ENCODE results near the gene GPC3.
A peak's percentile ranks its signal among the peaks of the same experiment; 100 is the strongest.

Gene GPC3

DNA sequence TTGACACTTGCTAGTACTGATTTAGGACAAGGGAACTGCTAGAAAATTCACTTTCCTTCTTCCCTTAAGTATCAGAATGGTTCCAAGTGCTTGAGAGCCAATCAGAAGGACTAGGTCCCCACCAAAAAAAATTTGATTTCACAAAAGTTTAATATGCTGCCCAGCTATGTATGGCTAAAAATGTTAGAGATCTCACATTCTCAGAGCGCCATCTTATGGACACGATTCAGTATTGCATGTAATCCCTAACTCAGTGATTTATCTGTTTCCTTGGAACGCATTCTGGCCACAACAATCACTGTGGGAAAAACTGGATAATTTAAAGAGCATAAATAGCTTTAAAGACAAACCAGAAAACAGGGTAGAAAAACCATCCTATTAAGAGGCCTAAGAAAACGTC lies 315.0 kb downstream of the GPC3 start:
- DNase-seq = peak; percentile 18

DNA sequence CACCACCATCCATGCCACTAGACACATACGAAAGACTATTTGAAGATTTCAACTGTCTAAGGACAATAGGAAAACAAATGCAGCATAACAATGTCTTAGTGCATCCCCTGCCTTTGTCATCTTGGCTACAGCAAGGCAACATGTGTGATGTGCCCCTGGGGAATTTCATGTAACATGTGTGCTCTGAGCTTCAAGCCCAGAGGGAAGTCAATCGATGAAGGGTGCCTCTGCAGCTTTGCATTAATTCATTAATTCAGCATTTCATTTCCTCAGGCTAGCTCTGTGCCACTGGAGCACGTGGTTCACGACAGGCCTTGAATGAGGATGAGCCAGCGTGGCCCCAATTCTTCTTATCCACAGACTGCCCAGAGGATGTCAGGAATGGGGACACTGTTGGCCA lies 316.2 kb downstream of the GPC3 start:
- no peak for DNase-seq

DNA sequence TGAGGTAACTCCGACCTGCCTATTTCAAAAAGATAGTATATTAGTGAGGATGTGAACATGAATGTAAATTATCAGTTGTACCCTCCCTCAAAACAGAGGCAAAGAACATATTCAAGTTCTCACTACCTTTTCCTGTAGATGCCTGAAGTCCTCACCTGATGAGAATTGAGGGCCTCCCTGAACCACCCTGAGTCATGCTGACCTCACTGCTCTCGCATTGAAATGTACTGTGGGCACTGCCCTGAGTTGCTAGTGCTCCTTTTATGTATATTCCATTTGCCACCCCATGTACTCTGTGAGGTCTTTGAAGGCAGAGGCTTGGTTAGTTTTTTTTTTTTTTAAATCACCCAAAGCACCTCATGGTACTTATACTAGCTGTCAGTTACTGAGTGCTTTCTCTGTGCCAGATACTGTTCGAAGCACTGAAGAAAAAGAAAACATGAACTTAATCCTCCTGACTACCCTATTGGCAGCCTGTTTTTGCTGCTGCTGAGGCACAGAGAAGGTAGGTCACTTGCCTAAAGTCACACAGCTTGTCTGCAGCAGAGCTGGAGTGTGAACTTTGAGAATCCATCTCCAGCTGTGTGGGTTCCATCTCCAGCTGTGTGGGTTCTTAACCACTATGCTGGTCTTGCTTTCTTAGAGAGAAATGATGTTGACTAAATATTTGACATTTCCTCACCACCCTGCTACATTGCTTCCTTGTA lies 317.0 kb downstream of the GPC3 start:
- DNase-seq = no peak

DNA sequence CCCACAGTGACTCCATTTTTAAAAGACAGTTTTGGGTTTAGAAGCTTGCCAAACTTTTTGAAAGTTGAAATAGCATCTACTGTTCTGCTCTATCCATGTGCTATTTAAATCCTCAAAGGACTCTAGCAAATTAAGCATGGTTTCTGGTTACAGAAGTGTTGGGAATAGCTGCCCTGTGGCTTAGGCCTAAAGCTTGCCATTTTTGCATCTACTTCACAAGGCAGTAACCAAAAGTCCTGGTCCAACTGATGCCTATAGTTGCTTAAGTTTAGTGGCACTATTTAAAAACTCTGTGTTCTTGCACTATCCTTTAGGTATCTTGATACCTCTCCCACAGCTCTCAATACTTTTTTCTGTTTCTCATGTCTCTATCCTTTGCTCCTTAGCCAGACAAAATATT lies 319.1 kb downstream of the GPC3 start:
- no peak for DNase-seq

DNA sequence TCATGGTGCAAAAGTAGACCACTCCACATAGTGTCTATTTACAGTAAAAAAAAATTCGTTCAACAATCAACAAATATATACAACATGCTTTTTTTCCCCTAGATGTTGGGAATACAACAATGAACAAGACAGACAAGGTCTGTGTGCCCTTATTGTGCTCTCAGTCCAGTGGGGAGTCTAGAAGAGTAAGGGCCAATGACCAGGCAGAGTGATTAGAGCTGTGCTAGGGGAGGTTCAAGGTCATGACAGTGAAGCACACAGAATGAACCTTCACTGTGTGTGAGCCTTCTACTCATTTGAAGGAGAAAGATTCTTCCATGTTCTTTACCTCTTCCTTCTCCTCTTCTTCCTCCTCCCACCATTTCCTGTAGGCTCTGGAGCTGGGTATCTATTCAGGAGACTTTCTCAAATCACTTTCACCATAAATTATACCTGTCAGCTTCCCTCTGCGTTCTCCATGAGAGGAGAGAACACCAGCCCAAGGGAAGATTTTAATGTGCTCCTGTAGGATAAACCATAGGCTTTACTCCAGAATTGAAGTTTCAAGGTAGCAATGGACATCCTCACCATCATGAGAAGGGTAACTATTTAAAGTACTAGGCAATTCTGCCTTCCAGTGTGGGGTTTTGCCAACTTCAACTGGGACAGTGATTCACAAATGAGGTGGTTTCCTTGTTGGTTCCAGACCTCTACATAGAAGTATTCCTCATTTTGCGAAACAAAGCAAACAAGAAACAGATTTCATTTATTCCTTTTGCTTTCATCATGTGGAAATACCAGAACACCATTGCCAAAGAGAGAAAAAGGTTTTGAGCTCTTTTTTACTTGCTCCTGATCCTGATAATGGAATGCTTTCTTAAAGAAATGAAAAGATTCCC lies 323.2 kb downstream of the GPC3 start:
- no peak for DNase-seq

DNA sequence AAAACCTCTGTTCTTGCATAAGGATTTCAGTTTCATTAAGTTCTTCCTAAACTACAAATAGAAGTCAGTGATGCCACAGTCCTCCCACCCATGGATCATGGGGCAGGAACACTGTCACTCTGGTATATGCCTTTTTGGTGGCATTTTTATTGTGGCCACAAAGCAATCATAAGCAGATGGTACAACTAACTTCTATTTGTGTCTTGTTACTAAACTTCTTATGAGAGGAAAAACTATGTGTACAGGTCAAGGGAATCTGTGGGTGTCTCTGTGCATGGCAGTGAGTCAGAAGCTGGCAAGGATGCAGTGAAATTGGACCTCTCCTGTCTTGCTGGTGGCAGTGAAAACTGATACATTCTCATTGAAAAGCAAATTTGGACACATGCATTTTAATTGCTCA lies 325.1 kb downstream of the GPC3 start:
- DNase-seq = no peak

DNA sequence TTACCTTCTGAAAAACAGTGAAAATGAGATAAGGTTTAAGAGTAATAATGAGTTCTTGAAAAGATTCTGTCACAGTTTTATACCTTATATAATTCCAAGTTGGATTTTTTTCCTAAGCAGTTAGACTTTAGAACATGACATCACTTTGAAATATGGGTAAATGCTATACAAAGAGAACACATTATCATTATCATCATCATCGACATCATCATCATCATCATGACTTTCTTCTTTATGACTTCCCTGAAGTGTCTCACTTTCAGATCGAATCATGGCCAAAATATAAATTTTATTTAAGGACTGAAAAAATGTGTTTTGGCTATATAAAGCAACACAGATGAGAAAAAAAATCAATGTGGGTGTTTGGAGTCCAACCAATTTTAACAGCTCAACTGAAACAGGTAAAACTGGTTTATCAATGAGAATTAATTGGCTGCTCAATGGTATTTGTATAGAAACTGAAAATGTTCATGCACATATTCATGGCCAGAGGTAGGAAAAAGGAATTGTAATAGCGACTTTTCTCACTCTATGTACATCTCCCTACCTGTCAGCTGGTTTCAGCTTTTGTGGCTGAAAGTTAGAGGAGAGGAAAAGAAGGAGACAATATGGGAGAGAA lies 327.0 kb downstream of the GPC3 start:
- DNase-seq = no peak

DNA sequence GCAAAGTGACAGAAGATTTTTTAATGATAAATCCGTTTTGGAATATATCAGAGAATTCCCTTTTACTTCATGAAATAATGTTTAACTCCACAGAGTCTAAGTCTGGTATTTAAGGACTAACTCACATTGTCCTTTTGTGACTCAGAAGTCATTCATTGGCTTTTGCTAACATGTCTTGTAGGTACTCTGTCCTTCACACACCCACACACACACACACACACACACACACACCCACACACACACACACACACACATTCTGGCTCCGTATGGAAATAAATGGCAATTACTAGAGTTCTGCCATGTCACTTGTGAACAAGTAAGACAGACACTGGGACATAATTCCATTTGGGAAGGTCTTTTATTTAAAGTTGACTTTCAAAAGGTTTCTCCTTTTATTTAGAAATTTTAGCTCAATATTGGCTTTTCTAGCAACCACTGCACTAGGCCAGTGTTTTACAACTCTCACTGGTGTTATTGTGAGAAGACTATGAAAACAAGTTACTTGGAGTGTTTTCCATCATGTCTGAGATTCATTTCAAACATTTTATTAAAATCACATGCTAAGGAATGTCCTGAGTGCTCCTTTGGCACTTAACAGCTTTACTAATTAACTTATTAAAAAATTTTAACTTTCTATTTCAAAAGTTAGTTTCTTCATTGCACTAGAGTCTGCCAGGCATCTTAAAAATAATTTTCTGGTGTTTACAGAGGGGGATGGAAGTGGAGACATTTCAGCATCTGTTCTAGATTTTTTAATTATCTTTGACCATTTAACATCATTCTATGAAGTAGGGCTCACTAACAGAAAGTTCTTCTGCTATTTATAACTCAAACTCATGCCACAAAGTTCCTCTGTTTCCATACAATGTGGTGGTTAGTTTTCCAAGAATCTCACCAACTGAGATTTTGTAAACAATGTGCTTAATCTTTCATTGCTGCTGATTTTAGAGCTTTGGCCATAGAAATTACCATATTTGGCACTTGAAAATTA lies 329.8 kb downstream of the GPC3 start:
- DNase-seq = peak; percentile 32

DNA sequence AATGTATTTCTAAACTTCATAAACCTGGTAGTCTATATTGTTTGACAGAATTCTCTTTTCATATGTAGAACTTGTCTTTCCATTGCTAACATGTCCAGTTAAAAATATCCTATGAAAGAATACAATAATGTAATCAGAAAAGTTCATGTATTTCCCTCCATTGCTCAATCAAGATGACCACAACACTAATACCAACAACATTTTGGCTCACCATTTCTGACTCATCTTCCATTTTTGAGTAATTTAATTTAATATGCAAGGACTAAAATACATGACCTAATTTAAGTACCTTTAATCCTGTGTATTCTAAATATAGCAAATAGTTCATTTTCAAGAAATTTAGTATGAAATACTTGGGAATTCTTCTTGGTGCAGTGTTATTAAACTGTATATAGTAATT lies 330.6 kb downstream of the GPC3 start:
- peak; percentile 19 for DNase-seq

DNA sequence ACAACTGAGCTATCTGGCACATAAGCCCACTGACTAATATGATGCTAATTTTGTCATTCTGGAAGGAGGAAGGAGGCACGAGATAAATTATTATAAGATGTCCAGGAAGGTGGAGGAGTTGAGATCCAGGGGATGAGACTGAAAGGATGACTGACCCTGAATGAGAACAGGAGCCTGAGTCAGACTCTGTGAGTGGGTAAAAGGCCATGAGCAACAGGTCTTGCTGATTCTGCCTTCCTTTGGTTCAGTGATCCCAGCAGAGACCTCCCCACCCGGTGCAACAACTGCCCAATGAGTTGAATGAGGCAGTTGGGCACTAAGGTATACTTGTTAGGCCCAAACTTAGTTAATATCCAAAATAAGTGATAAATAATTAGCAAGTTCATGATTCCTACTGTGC lies 332.0 kb downstream of the GPC3 start:
- DNase-seq = peak; percentile 81

DNA sequence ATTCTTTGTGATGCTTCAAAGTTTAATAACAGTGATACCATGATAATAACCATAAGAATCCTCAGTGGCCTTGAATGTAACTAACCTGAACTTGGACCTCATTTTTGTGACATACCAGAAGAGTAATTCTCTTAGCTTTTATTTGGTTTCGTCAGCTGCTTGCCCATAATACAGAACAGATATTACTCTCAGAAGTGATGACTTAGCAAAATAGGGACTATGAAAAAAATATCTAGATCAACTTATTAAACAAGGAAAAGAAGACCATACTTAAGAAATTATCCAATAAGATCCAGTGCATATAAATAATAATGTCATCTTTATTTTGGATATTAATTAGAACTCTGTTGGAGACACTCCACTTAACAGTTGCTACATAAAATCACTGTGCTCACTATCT lies 333.2 kb downstream of the GPC3 start:
- no peak for DNase-seq

DNA sequence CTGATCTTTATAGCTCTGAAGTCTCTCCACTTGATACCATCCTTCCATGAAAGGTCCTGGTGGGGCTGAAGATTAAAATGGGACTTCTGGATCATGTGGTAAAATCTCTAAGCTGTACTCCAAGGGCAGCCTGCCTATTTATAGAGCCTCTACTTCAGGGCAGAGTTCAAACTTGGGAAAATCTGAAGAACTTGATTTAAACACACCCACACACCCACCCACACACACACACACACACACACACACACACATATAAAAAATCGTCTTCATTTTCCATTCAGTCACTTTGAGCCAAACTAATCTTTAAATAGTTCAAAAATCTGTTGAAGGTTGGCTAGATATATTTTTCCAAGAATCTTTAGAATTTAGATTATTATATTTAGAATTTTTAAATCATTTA lies 335.2 kb downstream of the GPC3 start:
- DNase-seq = no peak

DNA sequence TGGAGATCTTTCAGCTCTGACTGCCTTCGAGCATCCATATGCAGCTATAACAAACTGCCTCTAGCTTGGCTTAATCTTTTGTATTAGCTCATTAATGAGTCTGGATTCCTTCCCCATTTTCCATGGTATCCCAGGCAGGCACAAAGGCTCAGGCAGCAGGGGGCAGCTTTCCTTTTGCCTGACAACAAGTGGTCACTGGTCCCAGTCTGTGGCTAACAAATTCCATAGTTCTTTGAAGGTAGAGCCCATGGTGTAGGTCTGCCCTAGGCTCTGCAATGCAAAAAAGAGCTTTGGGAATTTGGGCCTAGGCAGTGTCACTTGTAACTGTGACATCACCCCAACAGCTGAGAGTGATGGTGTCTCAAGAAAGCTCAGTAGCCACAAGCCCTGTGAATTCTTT lies 335.7 kb downstream of the GPC3 start:
- DNase-seq = no peak

DNA sequence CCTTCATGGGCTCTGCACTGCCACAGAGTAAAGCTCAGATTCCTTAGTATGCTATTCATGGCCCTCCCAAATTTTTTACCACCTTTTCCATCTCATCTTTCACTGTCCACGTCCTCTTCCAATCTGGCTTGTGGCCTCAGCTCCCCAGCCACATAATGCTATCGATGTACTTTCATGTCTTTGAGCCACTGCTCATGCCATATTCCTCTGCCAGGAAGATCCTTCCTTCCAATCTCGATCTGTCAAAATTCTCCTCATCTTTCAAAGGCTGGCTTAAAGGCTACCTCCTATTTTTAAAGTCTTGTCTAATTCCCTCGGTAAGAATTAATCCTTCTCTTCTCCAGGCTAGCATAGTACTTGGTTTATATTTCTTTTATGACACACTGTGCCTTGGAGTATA lies 336.8 kb downstream of the GPC3 start:
- no peak for DNase-seq

DNA sequence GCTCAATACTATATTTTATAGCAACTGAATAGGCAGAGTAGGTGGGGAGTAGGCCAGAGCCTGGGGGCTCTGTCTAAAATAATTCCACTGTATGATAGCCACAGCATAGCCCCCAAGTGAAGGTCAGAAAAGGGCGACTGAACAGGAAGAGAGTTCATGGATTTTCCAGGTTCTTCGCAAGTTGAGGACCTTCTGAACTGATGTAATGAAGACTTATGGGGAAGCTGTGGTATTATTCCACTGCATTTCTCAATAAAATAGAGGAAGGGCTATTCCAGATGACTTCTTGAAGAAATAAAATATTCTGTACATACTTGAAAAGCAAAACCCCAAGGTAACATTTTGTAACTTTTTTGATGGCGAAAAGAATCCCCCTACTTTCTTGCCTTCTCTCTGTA lies 338.7 kb downstream of the GPC3 start:
- DNase-seq = no peak

DNA sequence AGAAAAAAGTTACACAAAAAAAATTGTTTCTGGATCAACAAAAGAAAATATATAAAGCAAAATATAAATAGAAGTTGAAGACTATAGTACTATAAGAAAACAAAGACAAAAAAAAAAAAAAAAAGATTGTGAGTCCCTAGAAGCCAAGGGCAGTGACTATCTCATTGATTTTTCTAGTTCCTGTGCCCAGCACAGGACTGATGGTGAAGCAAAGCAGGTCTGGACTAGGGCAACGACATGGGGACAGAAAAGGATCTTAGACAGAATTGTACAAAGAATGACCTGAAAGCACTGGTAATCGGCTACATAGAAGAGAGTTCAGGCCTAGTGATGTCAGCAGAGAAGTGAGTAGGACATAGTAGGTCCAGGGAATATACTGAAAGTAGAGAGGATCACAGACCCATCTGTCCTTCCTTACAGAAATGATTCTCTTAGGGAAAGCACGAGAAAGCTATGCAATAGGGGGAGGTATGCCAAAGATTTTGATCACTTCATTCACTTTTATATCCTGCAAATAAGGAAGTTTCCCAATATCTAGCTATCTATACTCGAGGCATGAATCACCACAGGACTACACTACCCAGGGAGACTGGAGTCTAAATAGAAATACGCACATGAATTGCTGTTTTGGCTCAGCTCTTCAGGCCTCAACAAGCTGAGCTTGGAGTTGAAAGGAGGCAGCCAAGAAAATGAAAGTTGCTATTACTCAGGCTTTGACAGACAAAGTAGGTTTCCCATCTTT lies 339.2 kb downstream of the GPC3 start:
- DNase-seq = no peak

DNA sequence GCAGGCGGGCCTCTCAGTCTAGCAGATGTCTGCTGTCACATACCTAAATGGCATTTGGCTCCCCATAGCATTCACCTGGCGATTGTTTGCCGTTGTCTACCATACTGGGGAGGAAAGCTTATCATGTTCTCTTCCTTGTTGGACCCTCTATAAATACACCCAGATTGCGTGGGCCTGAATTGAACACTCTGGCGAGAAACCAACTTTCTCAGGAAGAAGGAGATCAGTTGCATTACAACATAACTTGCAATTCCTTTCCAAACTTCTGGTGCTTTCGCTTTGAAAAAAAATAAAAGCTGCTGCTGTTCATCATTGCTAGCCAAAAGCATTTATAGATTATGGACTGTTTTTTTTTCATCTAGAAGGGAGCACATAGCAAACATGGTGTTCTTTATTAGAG lies 340.1 kb downstream of the GPC3 start:
- no peak for DNase-seq

DNA sequence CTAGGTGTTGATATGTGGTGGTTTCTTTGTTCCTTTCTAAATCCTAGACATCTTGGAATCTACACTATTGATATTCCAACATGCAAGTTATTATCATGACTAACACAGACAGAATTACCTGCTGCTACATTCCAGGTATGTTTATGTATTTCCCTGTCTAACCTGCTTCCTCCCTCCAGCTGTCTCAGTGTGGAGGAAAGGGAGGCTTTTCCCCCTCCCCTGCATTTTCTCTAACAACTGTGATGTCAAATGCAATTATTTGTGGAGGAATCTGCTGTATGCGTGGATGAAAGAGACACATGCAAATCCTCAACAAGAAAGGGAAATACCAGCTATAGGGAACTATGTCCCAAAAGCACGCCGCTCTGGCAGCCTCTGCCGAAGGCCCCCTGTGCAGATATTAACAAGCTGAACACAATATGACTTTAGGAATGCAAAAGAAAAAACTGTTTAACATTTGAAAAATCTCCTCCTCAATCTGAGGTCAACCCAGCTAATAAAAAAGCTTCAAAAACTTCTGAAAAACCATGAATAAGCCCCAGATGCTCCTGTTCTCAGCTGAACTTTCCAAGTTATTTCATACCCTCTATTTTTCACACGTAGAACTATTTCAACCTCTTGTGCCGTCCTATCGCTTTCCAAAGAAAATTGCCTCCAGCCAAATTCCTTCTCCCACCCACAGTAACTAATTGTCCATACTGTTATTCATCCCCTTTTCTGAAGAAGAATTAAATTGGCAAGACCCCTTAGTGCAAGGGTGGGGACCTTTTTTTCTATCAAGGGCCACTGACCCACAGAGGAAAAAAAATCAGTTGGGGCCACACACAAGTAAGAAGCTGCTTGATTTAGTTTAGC lies 345.0 kb downstream of the GPC3 start:
- no peak for DNase-seq

DNA sequence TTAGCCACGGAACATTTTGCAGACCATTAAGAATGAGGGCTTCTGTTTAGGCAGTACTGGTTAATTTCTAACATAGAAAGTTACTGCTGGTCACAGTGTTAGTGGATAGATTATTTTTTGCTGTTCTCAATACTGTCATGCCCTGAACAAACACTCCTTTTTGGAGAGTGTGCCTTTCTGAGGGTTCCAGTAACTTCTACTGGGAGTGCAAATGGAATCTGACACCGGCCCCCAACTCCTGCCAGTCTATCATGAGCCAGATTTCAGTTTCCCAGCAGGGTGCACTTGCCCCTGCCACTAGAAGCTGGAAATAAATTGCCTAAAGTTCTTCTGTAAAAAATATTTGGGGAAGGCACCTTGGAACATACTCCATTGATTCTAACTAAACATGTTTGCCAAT lies 345.7 kb downstream of the GPC3 start:
- no peak for DNase-seq

DNA sequence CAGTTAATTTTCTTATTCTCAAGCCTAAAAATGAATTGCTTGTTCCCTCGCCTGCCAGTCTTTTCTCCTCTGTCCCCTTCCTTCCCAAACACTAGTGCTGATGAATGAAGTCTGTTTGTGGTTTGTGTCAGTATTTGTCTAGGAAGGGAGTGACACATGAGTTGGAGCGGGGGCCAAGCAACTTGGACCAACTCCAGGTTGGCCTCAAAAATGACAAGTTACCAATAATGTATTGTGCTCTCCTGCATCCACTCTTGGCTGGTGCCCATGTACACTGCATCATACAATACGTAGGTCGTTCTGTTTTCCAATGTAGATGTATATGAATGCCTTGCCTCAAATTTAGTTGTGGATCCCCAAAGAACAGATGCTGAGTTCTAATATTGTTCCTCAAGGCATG lies 347.1 kb downstream of the GPC3 start:
- DNase-seq = no peak

DNA sequence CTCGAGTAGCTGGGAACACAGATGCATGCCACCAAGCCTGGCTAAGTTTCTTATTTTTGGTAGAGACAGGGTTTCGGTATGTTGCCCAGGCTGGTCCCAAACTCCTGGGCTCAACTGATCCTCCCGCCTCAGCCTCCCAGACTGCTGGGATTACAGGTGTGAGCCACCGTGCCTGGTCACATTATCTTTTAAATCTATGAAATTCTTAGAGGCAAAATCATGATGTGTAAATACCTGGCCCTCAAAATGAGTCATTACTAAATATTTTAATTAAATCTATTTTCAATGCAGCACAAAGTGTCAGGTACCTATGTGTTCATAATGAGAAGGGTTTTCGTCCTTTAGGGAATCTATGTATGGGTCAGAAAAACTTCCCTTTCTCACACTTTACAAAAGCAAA lies 347.6 kb downstream of the GPC3 start:
- DNase-seq = no peak

All from kidney glomerular epithelial cell (primary cell).